Measurements from ENCODE around the gene ZNF516. TPM values are rescaled to one million over a fixed set of nuclear protein-coding genes. Genes with fewer than 3 reads are reported as not detected.

The ZNF516 gene
- total and polyA plus RNA-seq, 2 of the 13 experiments (the other 11 are each of a cell fraction or from before 2014, with no cell fraction given) = 16.6 to 18.7 TPM

- TF ChIP-seq ZBTB37 (CRISPR knock-in tag; IDR thresholded peaks at IDR 0.05) (0 out of 2 replicates have a peak, but pooled peaks have one; percentile 36), ISL2 (CRISPR knock-in tag; IDR thresholded peaks at IDR 0.05) (no peak), CENPT (CRISPR knock-in tag; IDR thresholded peaks at IDR 0.05; ENCODE audit: low read depth) (no peak), ZNF761 (CRISPR knock-in tag; conservative IDR thresholded peaks at IDR 0.05) (no peak), ZNF451 (CRISPR knock-in tag; IDR thresholded peaks at IDR 0.05) (no peak), ZFYVE20 (CRISPR knock-in tag; IDR thresholded peaks at IDR 0.05; ENCODE audit: borderline replicate concordance, low read depth) (no peak), NFIC (IDR thresholded peaks at IDR 0.05; ENCODE audit: low read length) (no peak), ZNF878 (CRISPR knock-in tag; IDR thresholded peaks at IDR 0.05) (no peak), GATAD2A (CRISPR knock-in tag; IDR thresholded peaks at IDR 0.05) (peak; percentile 67; the same call in 1 of the 2 replicates), ZNF160 (CRISPR knock-in tag; IDR thresholded peaks at IDR 0.05) (no peak), FOXO1 (CRISPR knock-in tag; IDR thresholded peaks at IDR 0.05) (0 out of 2 replicates have a peak, but pooled peaks have one; percentile 43), MED13 (CRISPR knock-in tag; IDR thresholded peaks at IDR 0.05) (no peak), TOE1 (CRISPR knock-in tag; IDR thresholded peaks at IDR 0.05) (no peak), ZNF230 (CRISPR knock-in tag; IDR thresholded peaks at IDR 0.05) (peak; percentile 62; the same call in 1 of the 2 replicates), PRDM4 (CRISPR knock-in tag; IDR thresholded peaks at IDR 0.05; ENCODE audit: borderline replicate concordance) (no peak), ADNP (CRISPR knock-in tag; IDR thresholded peaks at IDR 0.05) (no peak), SRSF1 (optimal IDR thresholded peaks at IDR 0.05; ENCODE audit: low read depth, low read length) (no peak), BRF2 (CRISPR knock-in tag; IDR thresholded peaks at IDR 0.05) (no peak), ZFP41 (CRISPR knock-in tag; IDR thresholded peaks at IDR 0.05; ENCODE audit: borderline replicate concordance) (no peak), HDAC2 (CRISPR knock-in tag; IDR thresholded peaks at IDR 0.05) (peak; percentile 37; the same call in 1 of the 2 replicates), MLLT10 (CRISPR knock-in tag; IDR thresholded peaks at IDR 0.05) (no peak), RBAK (CRISPR knock-in tag; IDR thresholded peaks at IDR 0.05) (no peak), DRAP1 (CRISPR knock-in tag; IDR thresholded peaks at IDR 0.05) (no peak), SNRNP70 (IDR thresholded peaks at IDR 0.05; ENCODE audit: low read depth, low read length) (no peak), GLI4 (CRISPR knock-in tag; IDR thresholded peaks at IDR 0.05; ENCODE audit: borderline replicate concordance) (no peak; the same call in 1 of the 2 replicates), KDM5A (IDR thresholded peaks at IDR 0.05; ENCODE audit: borderline replicate concordance, low read length) (no peak), CHD4 (IDR thresholded peaks at IDR 0.05; ENCODE audit: borderline replicate concordance, low read length) (no peak)
These were observed 146.6 kb downstream of the ZNF516 start (continued) for GRCh38 chr18:76348267-76349066.
